ENCODE data around the gene OR5B17.
"Not testable (repeated sequence)": the region's sequence is repeated elsewhere in the genome, so short reads cannot be mapped to it uniquely, and the experiment has no call there.

The OR5B17 gene

DNA sequence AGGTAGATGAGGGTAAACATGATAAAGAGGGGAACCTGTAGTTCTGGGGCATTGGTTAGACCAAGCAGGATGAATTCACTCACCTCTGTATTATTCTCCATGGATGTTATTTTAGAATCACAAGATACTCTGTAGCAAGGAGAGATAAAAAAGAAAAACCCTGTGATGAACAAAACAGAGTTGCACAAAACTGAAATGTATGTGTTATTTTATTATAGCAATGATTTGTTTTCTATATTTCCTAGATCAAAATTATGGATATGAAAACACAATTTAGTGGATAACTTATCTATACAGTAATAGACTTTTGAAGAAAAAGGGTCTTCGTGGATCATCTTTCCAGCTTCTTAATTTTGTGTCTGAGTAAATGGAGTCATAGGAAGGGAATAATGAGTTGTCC is at the start of gene OR5B17:
TSS of gene OR5B17 (minus strand) at position 101 of the 400 bp plus-strand sequence. CDS start at position 101, 0 bp downstream.
- DNase-seq: no peak

DNA sequence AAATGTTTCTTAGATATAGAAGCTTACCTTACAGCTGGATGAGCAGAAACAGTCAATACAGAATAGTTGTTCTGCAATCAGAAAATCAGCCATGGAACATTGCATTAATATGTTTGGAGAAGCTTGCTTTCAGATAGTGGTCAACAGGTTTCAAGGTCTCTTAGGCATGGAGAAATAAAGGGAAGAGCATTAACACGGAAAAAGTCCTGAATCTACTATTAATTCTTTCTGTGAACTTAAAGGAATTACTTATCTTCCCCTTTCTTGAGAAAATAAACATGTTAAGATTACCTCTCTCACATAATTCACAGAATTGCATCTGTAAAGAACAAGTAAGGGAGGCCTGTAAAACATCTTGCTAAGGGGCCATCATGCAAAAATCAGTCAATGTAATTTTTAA is 47.9 kb upstream of the OR5B17 start, which contains the start of gene OR5B3:
TSS of gene OR5B3 (minus strand) at position 101 of the 400 bp plus-strand sequence. CDS start 3,465 bp downstream, outside the sequence.
- no peak for DNase-seq

DNA sequence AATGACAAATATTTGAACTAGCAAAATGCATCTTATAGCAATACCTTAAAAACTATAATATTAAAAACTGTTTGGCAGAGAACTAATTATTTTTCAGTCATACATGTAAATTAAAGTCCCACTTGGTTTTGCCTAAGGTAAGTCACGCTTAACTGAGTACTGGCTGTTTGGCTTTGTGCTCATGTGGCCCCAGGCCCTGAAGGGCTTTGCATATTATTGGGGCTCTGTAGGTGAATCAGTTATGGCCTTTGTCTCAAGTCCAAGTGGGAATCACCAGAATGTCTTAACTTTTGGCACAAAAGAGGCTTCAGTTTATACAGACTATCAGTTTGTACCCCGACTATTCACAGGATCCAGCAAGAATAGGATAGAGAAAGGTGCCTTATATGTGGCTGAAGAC is 40.8 kb upstream of the OR5B17 start:
- DNase-seq: not testable (repeated sequence)

DNA sequence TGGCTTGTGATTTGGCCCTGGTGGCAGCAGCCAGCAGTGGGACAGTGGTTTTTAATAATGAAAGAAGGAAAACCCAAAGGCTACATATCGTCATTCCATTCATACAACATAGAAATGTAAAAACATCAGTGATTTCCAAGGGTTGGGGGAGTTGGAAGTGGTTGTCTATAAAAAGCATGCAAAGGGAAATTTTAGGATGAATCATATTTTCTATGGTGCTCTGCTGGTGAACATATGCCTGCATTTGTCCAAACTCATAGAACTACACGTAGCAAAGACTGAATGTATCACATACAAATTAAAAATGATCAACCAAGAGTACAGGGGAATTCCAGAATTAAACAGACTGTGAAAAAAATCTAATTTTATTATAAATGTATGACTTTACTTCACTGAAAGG is 36.7 kb upstream of the OR5B17 start:
- DNase-seq: no peak

DNA sequence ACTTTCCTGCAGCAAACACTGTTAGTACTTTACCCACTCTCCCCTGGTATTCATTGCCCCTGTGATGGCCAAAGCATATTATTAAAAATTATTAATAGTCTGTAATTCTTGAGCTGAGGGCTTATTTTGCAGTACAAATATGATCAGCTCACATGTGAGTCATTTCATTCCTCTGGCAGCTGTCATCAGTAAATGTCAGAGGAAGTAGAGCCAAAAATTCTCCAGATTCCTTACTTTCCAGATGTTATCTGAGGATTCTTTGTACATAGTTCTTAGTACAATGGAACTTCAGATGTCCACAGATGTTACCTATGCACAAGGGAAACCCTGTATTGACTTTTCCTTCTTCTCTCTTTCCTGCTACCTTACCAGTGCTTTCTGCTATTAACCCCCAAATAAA is 35.3 kb upstream of the OR5B17 start:
- DNase-seq: no peak

DNA sequence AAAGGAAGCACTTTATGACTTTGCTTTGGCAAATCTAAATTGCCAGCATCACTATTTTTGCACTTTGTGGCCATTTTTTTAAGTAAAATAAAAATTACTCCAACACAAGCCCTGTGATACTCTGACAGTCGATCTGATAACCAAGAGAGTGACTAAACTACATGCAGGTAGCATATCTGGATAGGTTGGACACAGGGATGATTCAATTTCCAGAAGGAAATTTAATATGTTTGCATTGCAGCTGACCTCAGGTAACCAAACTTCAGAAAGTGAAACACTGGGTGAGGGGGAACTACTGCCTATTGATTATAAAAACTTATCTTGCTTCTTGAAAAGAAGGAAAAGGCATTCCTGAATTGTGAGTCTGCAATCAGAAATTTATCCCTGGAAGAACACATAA is 33.9 kb upstream of the OR5B17 start:
- no peak for DNase-seq

DNA sequence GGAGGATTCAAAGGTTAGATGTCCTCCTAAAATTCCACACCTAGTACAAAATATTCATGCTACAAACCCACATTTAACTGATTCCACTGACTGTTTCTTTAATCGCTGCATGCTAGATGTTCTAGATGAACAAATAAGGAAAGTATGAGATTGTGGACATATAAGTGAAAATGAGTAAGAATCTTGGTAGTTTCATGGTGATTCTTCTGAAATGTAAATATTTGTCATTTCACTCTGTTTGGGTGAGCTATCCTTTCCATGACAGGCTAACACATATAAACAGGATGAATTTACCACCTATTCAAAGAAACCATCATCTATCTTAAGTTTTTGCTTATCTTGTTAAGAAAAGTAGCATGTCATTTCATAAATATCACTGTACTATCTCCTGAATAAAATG is 33.0 kb upstream of the OR5B17 start:
- no peak for DNase-seq

DNA sequence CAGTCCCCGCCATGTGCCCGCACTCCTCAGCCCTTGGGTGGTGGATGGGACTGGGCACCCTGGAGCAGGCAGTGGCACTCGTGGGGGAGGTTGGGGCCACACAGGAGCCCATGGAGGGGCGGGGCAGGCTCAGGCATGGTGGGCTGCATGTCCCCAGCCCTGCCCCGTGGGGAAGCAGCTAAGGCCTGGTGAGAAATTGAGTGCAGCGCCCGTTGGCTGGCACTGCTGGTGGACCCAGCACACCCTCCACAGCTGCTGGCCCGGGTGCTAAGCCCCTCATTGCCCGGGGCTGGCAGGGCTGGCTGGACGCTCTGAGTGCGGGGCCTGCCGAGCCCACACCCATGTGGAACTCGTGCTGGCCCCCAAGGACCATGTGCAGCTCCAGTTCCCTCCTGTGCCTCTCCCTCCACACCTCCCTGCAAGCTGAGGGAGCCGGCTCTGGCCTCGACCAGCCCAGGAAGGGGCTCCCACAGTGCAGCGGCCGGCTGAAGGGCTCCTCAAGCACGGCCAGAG is 31.7 kb upstream of the OR5B17 start:
- no peak for DNase-seq

DNA sequence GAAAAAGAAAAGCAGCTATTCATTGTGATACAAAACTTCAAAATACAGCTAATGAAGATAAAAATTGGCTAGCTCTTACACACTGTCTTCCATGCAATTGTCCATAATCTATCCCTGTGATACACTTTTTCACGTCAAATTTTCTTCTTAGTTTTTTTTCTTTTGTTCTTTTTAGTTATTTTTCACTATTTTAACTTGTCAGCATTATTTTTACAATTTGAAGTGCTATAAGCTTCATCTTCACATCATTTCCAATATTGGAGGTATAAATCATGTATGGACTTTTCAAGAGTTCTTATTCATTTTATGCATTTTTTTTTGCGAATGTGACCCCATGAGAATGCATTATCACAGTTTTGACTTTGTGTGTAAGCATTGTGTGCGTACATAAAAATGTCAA is 4.1 kb downstream of the OR5B17 start:
- DNase-seq: no peak

DNA sequence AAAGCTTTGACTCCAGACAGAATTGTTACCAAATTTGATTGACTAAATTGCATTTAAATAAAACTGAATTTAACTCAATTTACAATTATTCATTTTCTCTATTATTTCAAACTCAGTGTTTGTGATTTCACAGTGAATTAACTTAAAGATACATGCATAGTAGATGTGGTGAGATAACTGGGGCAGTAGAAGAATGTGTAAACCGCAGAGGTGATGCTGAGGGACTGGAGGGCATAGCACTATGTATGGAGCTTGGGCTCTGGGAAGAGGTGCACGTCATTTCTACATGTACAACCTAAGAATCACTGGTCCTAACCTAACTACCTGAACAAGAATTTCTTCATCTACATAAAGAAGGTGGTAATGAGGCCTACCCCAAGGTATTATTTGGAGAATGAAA is 13.7 kb downstream of the OR5B17 start:
- no peak for DNase-seq

DNA sequence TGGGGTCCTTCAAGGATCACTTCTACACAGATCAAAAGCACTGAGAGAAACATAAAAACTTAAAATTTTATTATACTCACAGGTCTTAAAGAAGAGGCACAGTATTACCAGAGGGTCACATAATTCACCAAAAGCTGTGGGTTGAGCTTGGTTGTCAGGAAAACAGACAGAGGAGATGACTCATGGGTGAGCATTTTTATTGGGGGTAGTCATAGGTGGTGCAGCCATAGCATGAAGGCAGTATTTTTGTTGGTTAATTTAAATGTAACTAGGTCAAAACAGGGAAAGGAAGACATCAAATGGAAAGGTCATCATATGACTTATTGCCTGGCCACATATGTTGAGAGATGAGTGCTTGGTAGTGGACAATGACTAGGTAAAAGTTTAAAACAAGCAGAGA is 24.2 kb downstream of the OR5B17 start:
- DNase-seq: no peak

DNA sequence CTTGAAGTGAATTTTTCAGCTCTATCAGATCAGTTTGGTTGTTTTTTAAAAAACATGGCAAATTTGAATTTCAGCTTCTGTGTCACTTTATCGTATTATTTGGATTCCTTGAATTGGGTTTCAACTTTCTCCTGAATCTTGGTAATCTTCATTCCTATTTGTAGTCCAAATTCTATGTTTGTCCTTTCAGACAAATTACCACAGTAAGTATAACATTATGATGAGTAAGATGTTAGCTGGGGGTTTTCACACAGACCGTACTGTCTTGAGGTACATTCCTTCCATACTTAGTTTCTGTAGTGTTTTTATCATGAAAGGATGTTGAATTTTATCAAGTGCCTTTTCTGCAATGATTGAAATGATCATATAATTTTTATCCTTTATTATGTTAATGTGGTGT is 28.0 kb downstream of the OR5B17 start:
- DNase-seq: no peak

DNA sequence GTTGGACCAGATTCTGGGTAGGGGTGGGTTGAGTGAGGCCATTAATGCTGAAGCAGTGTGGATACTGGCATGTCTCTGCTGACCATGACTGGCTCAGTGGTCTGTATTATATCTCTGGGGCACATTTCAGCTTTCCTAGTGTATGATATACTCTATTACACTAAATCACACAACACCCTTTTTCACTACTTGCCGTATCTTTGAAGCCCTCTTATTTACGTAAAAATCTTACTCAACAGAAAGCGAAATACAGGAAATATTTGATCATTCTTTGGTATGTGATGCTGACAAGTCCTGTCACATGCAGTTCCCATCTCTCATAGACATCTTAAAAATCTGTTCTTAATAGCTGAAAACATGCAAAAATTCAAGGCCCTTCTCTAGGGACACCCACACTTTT is 40.3 kb downstream of the OR5B17 start:
- DNase-seq: no peak

DNA sequence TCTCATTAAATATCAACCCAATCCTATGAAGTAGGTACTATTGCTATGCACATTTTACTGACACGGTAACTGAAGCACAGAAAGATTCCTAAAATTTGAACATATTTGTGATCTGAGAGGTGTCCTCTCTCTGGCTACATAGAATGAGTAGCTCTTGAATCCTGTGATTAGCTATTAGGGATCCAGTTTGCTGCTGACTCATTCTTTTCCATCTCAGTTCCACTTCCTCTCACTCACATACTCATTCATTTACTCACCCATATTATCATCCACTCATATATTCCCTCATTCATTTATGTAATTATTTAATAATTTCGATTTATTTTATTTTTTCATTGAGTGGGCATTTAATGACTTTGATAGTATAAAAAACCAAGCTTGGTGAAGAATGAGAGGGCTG is 42.7 kb downstream of the OR5B17 start:
- DNase-seq: no peak

Measured in CD4-positive, alpha-beta T cell treated with Interleukin-6 for 4 hours (primary cell).